Thyroid gland (tissue), 4 donors: ENCODE results near the gene SYT1.

Experiments
- CTCF ChIP-seq, 6 experiments: fragments of 200-600 bp in 3 of 6; fragments of 450-650 bp in 3 of 6; sonication (generic) in 3 of 6; IDR thresholded peaks; one replicate each; pipeline ENCODE4 v1.5.1; 2016 to 2019; ENCODE audit warnings: antibody characterized with exemption in 6 of 6, mild to moderate bottlenecking in 2 of 6, inconsistent platforms in 1 of 6, moderate library complexity in 1 of 6
- POLR2A ChIP-seq, 2 donors: fragments of 450-650 bp; IDR thresholded peaks; one replicate each; pipeline ENCODE4 v1.6.1; 2017; ENCODE audit warnings: antibody characterized with exemption in 2 of 2, mild to moderate bottlenecking in 2 of 2, moderate library complexity in 1 of 2

DNA sequence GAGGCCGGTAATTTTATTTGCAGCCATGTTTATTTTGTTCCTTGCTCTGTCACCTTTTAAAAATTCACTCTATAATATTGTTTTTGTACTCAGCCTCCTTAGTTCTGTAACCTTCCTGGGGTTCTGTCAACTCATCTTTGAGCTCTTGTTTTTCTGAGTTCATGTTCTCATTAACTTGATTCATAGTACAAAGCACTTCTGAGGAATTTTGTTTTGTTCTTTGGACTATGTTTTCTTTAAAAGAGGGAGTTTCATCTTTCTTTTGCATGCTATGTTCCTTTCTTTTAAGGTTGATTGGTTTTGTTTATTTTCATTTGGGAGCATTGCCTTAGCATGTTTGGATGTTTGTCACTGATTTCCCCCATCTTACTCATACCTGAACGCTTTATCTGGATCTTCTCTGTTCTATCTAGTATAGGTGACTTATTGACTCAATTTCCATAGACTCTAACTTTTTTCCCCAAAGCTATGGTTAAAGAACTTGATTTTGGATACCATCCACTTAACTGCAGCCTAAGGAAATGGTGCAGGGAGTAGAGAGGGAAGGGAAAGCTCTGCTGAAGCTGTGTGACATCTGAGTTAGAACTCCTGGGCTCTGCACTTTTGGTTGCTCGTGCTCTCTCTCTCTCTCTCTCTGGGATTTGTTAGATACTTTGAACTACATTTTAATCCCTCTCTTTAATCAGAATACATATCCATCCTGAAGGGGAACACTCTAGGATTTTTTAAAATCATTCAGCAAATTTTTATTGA is 557.7 kb downstream of the SYT1 start:
- no peak for TF ChIP-seq CTCF (IDR thresholded peaks at IDR 0.05)
- no peak for TF ChIP-seq POLR2A (IDR thresholded peaks at IDR 0.05)
